Germinal center (tissue), 1 donor: Measurements from ENCODE around the gene LHX2.
A peak's percentile ranks its signal among the peaks of the same experiment; 100 is the strongest.
"Not testable (repeated sequence)": the region's sequence is repeated elsewhere in the genome, so short reads cannot be mapped to it uniquely, and the experiment has no call there.

Experiments
- DNase-seq: peaks from one replicate; pipeline ENCODE4 v3.0.0; 2012; ENCODE audit warnings: mixed read lengths, low spot score

LHX2 gene

GRCh38 chr9:124011460-124012301 is at the start of gene LHX2:
Gene LHX2 (plus strand): TSS chr9:124011768. CDS start chr9:124012349, 581 bp downstream.
- DNase-seq = peak; percentile 56

- no peak for DNase-seq
Observed at GRCh38 chr9:123964761-123965160, 46.8 kb upstream of the LHX2 start.

DNA sequence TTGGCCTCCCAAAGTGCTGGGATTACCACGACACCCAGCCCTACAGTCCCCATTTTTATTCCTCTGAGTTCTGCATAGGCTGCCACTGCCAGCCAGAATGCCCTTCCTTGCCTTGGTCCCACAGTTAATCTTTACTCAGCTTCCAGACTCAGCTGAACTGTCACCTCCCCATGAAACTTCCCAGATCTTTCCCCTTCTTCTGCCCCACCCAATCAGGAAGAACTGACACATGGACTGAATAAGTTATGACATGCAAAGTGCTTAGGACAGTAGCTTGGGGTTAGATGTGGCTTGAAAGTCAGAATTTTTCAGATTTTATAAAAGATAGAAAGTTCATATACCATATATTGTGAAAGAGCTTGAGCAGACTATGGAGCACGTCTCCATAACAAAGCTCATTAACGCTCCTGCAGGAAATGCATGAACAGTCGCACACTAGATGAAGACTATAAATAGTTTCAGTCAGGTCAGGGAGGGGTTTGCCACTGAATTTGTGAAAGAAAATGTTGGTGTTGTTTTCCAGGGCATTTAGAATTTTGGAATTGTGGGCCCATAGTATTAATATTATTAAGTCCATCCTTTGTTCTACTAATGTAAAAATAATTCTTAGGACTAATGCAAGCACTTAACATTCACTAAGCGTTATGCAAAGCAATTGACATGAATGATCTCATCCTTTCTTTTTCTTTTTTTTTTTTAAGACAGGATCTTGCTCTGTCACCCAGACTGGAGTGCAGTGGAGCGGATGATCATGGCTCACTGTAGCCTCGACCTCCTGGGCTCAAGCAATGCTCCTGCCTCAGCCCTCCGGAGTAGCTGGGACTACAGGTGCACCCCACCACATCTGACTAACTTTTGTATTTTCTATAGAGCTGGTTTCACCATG is 45.5 kb upstream of the LHX2 start:
- DNase-seq = no peak

DNA sequence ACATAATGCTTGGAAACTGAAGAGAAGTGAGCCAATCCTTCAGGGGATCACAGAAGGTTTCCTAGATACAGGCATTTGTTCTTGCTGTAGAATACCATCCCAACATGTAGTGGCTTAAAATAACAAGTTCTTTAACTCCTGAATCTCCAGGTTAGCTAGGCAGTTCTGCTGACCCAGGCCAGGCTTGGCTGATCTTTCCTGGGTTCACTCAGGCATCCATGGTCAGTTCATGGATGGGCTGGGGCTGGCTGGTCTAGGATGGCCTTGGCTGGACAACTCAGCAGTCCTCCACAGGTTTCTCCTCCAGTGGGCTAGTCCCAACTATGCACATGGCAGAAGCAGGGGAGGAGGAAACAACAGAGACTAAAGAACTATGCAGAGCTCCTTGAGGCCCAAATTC is 44.2 kb upstream of the LHX2 start:
- DNase-seq = no peak

DNA sequence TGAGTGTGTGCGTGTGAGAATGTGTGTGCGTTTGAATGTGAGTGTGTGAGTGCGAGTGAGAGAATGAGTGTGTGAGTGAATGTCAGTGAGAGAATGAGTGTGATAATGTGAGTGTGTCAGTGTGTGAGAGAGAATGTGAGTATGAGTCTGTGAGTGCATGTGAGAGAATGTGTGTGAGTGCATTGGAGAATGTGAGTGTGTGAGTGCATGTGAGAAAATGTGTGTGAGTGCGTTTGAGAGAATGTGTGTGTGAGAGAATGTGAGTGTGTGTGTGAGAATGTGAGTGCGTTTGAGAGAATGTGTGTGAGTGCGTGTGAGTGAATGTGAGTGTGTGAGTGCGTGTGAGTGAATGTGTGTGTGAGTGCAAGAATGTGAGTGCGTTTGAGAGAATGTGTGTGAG is 39.0 kb upstream of the LHX2 start:
- DNase-seq = no peak

GRCh38 chr9:123973590-123974223 is 37.9 kb upstream of the LHX2 start:
- no peak for DNase-seq

DNA sequence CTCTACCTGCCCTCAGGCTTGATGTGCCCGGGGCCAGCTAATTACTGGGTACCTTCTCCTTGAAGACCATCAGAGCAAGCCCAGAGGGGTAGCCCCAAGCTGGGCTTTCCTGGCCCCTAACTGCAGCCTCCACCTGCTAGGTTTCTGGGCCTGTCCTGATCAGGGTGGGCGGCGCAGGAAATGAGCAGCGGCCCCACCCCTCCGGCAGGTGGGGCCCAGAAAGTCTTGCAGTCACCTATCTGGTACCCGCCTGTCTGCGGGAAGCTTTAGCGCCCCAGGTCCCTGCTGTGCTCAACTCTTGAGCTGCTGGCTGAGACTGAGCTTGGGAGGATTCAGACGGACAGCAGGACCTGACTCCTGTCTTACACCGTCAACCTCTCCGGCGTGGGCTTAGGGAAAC is 37.1 kb upstream of the LHX2 start:
- no peak for DNase-seq

DNA sequence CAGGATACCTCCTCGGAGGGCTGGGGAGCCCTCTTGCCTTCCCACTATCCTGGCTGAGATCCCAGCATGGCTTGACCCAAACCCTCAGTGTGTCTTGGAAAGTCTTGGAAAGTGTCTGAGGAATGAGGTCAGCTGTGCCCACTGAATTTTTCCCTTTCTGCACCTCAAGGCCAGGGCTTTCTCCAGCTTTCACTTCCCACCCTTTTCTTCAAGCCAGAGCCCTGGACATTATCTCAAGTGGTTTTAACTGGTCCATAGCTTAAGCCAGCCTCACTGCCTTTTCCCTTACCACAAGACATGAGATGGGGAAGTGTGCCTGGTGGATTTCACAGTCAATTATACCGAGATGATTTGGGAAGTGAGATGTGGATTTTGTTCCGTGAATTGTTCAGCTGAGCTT is 35.7 kb upstream of the LHX2 start:
- DNase-seq = no peak

DNA sequence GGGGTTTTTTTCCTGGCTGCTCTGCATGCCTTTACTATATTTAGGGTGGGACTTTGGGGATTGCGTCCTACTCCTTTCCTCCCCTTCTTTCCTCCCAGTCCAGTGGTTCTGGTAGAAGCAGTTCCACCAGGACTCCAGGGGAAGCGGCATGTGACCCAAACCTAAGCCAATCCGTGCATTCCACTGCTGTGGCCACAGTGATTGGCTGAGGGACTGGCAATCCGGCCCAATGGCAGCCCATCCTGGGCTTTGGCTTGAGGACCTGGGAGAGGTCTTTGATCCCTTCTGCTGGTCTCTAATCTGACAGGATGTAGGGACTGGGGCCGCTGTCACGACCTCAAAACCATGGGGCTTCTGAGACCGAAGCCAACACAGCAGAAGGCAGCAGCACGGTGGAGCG is 35.0 kb upstream of the LHX2 start:
- not testable (repeated sequence) for DNase-seq

DNA sequence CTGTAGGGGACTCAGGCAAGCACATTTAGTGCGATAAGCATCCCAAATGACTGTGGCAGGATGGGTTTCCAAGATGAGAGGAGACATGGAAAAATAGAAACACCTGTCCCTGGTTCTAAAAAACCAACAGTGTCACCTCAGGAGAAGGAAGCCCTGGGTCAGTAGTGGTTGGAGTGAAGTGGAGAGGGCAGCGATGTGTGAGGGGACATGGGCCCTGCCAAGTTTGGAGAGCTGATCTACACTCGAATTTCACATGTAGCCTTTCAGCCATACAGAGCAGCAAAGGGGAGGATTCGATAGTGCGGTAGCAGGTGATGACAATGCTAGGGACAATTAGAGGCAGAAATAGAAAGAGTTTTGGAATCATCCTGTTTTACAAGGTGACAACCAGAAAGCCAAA is 32.6 kb upstream of the LHX2 start:
- DNase-seq = no peak

DNA sequence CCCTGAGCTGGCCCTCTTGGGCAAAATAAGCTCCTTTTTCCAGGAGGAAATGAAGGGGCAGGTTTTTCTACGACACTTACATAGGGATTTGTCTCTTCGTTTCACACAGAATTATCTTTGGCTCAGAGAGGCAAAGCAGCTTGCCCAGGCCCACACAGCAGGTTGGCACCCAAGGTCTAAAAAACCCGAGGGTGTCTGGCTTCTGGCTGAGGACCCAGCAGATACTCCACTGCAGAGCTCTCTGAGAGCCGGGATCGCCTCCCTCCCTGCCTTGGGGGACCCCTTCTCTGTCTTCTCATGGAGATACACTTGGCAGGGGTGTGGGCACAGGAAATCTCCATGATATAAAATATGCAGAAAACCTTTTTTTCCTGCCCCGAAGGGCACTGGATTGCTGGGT is 29.0 kb upstream of the LHX2 start:
- DNase-seq = no peak

DNA sequence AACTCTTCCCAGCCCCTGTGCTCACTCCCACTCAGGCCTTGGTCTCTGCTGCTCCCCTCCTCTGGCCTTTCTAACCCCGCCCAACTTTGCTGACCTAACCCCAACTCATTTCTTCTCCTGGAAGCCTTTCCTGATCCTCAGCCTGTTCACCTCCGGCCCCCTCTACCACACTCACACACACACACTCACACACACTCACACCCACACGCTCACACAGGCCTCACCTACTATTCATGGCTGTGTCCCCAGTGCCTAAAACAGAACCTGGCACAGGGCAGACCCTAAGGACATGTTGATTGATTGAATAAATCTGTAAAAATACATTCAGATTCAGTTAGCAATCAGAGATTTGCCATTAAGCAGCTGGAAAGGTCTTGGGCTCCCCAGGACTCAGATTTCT is 28.5 kb upstream of the LHX2 start:
- DNase-seq = no peak

GRCh38 chr9:123984802-123985201 is 26.8 kb upstream of the LHX2 start:
- DNase-seq = no peak

DNA sequence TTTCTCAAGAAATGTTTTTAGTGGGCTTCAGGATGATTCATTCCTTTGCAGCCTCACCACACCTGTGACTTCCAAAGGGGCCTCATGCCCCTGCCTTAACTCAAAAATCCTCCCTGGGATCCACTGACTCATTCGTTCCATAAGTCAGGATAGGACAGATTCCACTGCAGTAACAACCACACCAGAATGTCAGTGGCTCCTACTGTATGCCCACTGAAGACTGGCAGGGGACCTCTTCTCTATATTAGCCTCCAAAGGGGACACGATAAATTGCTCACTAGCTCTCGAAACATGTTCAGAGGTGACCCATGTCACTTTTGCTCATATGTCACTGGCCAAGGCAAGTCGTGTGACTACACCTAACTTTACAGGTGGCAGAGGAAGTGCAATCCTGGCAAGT is 25.7 kb upstream of the LHX2 start:
- DNase-seq = no peak

- no peak for DNase-seq
Observed at GRCh38 chr9:123990427-123990826, 21.1 kb upstream of the LHX2 start.

DNA sequence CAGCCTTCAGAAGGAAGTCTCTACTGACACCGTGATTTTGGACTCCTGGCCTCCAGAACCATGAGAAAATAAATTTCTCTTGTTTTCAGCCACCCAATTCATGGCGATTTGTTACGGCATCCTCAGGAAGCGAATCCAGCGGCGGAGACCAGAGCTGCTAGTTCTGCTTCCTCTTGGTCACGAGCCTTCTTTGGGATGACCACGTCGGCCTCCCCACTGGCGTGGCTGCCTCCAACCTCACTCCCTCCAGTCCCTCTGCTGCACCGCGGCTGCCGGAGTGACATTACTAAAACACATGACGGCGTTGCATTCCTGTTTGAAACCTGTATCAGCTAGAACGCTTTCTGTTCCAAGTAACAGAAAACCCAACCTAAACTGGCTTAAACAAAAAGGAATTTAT is 18.9 kb upstream of the LHX2 start:
- not testable (repeated sequence) for DNase-seq

- DNase-seq = no peak
Observed at GRCh38 chr9:123996731-123997421, 14.7 kb upstream of the LHX2 start.

DNA sequence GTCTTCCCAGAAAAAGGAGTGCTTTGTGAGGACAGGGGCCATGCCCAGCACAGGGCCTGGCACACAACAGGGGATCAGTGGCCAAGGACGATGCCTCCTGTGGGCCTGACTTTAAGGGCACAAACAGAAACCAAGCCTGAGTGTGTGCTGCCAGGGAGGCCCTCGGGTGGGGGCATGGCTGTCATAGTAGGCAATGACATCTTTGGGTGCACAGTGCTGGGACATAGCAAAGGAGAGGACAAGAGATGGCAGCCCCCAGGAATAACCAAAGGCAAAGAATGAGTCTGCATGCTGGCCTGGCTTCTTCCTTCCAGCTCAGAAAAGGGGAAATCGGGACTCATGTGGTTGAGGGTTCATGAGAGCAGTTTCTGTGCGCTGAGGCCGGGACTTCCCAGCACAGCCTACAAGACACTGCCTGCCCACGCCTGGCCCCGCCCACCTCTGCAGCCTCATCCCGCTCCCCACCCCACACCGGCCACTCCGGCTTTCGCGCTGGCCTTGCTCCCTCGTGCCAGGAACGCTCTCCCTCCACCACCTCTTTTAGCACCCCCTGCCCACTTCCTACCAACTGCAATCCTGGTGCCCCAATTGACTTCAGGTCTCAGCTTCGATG is 13.8 kb upstream of the LHX2 start:
- DNase-seq = no peak

DNA sequence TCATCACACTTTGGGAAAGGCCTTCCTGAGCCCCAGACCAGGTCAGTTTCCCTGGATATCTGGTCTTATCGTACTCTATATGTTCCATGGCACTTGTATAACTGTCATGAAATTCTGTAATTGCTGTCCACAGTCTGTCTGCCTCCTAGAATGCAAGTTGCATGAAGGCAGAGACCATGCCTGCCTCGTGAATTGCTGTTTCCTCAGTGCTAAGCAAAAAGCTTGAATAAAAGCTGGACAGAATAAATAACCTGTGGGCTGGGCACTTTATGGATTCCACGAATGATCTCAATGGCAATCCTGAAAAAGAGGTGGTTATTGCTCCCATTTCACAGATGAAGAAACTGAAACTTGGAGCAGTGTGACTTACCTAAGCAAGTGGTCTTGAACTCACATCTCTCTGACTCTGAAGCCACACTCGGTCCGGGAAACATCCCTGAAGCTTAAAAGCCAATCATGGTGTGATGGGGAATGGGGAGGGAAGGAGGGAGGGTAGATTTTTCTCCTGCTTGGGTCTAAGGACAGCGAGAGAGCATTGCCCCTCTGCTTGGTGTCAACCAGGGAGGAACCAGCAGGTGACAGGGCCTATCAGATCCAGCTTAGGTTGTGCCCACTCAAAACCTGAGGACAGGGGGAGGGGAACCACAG is 13.2 kb upstream of the LHX2 start:
- no peak for DNase-seq

DNA sequence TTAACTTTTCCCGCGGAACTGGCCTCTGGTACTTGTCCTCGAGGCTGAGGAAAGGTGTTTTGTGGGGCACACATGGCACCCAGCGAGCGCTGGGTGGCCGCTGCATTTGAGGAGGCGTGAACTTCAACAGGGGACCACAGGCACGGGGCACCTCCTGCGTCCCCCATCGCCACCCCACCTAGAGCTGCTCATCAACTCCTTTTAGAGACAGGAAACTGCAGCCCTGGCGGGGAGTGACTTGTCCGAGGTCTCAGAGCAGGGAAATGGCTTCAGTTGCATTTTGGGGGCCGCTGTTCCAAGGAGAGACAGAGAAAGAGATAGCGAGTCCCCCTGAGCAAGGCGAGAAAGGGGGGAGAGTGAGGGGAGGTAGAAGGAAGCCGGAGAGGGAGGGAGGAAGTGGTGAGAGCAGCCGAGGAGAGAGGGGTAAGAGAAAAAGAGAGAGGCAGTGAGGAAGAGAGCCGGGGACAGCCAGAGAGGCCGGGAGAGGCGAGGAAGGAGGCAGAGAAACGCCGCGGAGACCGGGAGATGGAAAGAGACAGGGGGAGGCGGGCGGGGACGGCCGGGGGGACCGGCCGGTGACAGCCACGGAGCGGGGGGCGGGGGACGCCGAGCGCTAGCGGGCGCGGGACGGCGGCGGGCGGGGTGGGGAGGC is 12.5 kb upstream of the LHX2 start:
- DNase-seq = no peak

DNA sequence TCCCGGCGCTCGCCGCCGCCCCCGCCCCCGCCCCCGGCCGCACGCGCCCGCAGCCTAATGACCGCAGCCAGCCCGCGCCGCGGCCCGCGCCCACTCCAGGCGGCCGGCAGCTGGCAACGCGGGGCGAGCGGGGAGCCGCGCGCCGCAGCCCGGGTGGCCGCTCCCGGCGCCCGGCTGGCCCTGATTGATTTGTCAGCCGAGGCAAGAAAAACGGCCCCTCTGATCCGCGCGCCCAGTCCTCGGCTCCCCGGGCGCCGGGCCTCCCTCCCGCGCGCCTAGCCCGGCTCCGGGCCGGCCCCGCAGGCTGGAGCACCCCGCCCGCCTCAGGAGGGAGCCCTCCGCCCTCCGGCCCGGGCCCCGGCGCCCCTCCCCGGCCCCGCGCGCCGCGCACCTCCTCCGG is 11.9 kb upstream of the LHX2 start:
- no peak for DNase-seq
